Endothelial cell of umbilical vein (primary cell): ENCODE data around the gene ARHGEF19.

Experiments used
- CTCF ChIP-seq, 2 donors: IDR thresholded peaks; 1 replicate in 1 of 2; 2 replicates in 1 of 2; pipeline ENCODE4 v1.5.1; 2011; ENCODE audit warnings: low read length in 2 of 2, mild to moderate bottlenecking in 2 of 2, moderate library complexity in 2 of 2, control low read depth in 1 of 2, inconsistent platforms in 1 of 2, low read depth in 1 of 2; ENCODE audit not compliant: insufficient read depth in 1 of 2; ENCODE audit errors: extremely low read depth in 1 of 2
- EZH2 ChIP-seq: IDR thresholded peaks from 2 replicates; pipeline ENCODE4 v1.6.1; 2012; ENCODE audit warnings: borderline replicate concordance, low read depth, mild to moderate bottlenecking, moderate library complexity, low read length, inconsistent platforms; ENCODE audit not compliant: severe bottlenecking
- FOS ChIP-seq: IDR thresholded peaks from 2 replicates; pipeline ENCODE4 v1.6.1; 2011; ENCODE audit warnings: mild to moderate bottlenecking, low read length, moderate library complexity, borderline replicate concordance; ENCODE audit not compliant: insufficient read depth
- POLR2AphosphoS5 ChIP-seq: IDR thresholded peaks from 2 replicates; pipeline ENCODE4 v1.6.1; 2012; ENCODE audit warnings: low read depth, mild to moderate bottlenecking, control low read depth, low read length, moderate library complexity; ENCODE audit not compliant: insufficient read depth
- TF ChIP-seq, protein P1 (sequence below): IDR thresholded peaks from 2 replicates; pipeline ENCODE4 v1.6.1; 2011; ENCODE audit not compliant: insufficient read depth, insufficient read length

DNA sequence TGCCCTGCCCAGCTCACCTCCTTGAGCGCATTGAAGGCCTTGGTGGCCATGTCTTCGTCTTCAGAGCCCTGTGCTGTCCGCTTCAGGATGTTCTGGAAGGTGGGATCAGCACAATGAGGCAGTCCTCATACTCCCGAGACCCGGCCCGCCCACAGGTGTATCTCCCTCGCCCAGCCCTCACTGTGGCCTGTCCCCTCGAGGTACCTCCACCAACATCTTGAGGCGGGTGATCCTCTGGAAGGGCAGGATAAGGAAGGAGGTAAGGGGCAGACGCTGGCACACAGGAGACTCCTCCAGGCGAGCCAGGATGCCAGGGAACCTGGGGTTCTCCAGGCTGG lies 7.1 kb downstream of the ARHGEF19 start:
- TF ChIP-seq, protein P1, sequence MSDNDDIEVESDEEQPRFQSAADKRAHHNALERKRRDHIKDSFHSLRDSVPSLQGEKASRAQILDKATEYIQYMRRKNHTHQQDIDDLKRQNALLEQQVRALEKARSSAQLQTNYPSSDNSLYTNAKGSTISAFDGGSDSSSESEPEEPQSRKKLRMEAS, result no peak
- TF ChIP-seq EZH2, result no peak
- TF ChIP-seq CTCF (IDR thresholded peaks at IDR 0.05; ENCODE audit: extremely low read depth in 1 of 2, insufficient read depth in 1 of 2, low read depth in 1 of 2, low read length in 2 of 2), result no peak
- TF ChIP-seq FOS, result no peak
- TF ChIP-seq POLR2AphosphoS5, result no peak
